Activated naive CD8-positive, alpha-beta T cell treated with anti-CD3 and anti-CD28 coated beads, Interleukin-2, amount 10 ng/mL, durations not matched to agents 7 days and 5 days (primary cell): ENCODE results near the gene KCNK3. TPM values are rescaled to one million over a fixed set of nuclear protein-coding genes. Genes with fewer than 3 reads are reported as not detected.
"Not testable (repeated sequence)": the region's sequence is repeated elsewhere in the genome, so short reads cannot be mapped to it uniquely, and the experiment has no call there.

Experiments
- ATAC-seq: fragments of 150-1000 bp; cut with Tn5 transposase; one replicate; pipeline ENCODE4 v1.10.0; 2021; ENCODE audit warnings: low read depth, moderate library complexity
- POLR2A ChIA-PET: fragments of 350-600 bp; sonication (Branson Sonifier 250); formaldehyde crosslinking; loops from one replicate; lab custom pipeline; 2021; ENCODE audit warnings: antibody characterized with exemption; lab: Charles Lee
- DNase-seq: peaks from one replicate; pipeline ENCODE4 v3.0.0; 2021
- H3K27ac Mint-ChIP-seq: one replicate; pipeline ENCODE4 v1.8.0; 2022; ENCODE audit warnings: mild to moderate bottlenecking, mixed read lengths
- H3K27me3 Mint-ChIP-seq: one replicate; pipeline ENCODE4 v1.8.0; 2022; ENCODE audit warnings: mild to moderate bottlenecking, moderate library complexity, mixed read lengths
- H3K36me3 Mint-ChIP-seq: one replicate; pipeline ENCODE4 v1.8.0; 2021; ENCODE audit warnings: mild to moderate bottlenecking, mixed read lengths
- H3K4me1 Mint-ChIP-seq: one replicate; pipeline ENCODE4 v1.8.0; 2021; ENCODE audit warnings: mixed read lengths
- H3K4me3 Mint-ChIP-seq: one replicate; pipeline ENCODE4 v1.8.0; 2022; ENCODE audit warnings: mild to moderate bottlenecking, moderate library complexity, mixed read lengths
- H3K9me3 Mint-ChIP-seq: one replicate; pipeline ENCODE4 v1.8.0; 2021; ENCODE audit warnings: mixed read lengths
- total RNA-seq, 2 experiments: library from RNA; stranded (reverse); gene quantifications; one replicate each; pipeline ENCODE4 v1.2.3, GENCODE V29; 2021

Gene KCNK3
- total RNA-seq, 2 experiments from 2014 or later: not detected

- Mint-ChIP-seq H3K9me3 (no peaks in the 10 kb centered on the region), H3K36me3 (no peaks in the 10 kb centered on the region), H3K4me1 (peaks cover 16% of the 10 kb centered on the region), H3K27me3 (peaks cover 4% of the 10 kb centered on the region), H3K4me3 (no peak overlapping the region), H3K27ac (no peak overlapping the region)
- ATAC-seq (no peak), DNase-seq (no peak)
- POLR2A ChIA-PET: no interaction called here
Measured at GRCh38 chr2:26743852-26744251, 51.3 kb downstream of the KCNK3 start.

- DNase-seq (no peak), ATAC-seq (no peak)
- Mint-ChIP-seq H3K36me3 (no peaks in the 10 kb centered on the region), H3K4me3 (no peak overlapping the region), H3K27ac (no peak overlapping the region), H3K27me3 (peaks cover 4% of the 10 kb centered on the region), H3K9me3 (no peaks in the 10 kb centered on the region), H3K4me1 (peaks cover 16% of the 10 kb centered on the region)
- POLR2A ChIA-PET: no interaction called here
Measured at GRCh38 chr2:26744953-26745352, 52.4 kb downstream of the KCNK3 start.

- DNase-seq (peak; percentile 81), ATAC-seq (peak; percentile 56)
- H3K27me3 Mint-ChIP-seq: peaks cover 4% of the 10 kb centered on the region
- H3K9me3 Mint-ChIP-seq: no peaks in the 10 kb centered on the region
- POLR2A ChIA-PET: interaction anchor here (0.6 kb wide), 1 partner anchor 298 kb away, joined by 4 read pairs; no protein-coding TSS in a partner anchor
- peaks cover 9% of the 10 kb centered on the region for H3K4me1 Mint-ChIP-seq
- H3K27ac Mint-ChIP-seq: no peak overlapping the region
- no peaks in the 10 kb centered on the region for H3K36me3 Mint-ChIP-seq
- H3K4me3 Mint-ChIP-seq: no peak overlapping the region
Measured at GRCh38 chr2:26745609-26746327, 53.2 kb downstream of the KCNK3 start.

- no peak for DNase-seq
- no peaks in the 10 kb centered on the region for H3K36me3 Mint-ChIP-seq
- no peaks in the 10 kb centered on the region for H3K9me3 Mint-ChIP-seq
- no peaks in the 10 kb centered on the region for H3K4me1 Mint-ChIP-seq
- peaks cover 8% of the 10 kb centered on the region for H3K27me3 Mint-ChIP-seq
- POLR2A ChIA-PET: no interaction called here
- H3K27ac Mint-ChIP-seq: no peak overlapping the region
- ATAC-seq: no peak
- H3K4me3 Mint-ChIP-seq: no peak overlapping the region
Measured at GRCh38 chr2:26746934-26747333, 54.4 kb downstream of the KCNK3 start.

DNA sequence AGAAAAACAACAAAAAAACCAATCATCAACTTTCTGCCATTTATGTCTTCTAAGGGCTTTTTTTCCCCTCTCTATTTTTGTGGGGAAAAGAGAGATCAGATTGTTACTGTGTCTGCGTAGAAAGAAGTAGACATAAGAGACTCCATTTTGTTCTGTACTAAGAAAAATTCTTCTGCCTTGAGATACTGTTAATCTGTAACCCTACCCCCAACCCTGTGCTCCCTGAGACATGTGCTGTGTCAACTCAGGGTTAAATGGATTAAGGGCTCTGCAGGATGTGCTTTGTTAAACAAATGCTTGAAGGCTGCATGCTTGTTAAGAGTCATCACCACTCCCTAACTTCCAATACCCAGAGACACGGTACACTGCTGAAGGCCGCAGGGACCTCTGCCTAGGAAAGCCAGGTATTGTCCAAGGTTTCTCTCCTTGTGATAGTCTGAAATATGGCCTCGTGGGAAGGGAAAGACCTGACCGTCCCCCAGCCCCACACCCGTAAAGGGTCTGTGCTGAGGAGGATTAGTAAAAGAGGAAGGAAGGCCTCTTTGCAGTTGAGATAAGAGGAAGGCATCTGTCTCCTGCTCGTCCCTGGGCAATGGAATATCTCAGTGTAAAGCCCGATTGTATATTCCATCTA, 57.4 kb downstream of the KCNK3 start:
- H3K4me1 Mint-ChIP-seq, DNase-seq, H3K9me3 Mint-ChIP-seq, ATAC-seq, H3K4me3 Mint-ChIP-seq, H3K36me3 Mint-ChIP-seq, H3K27ac Mint-ChIP-seq, POLR2A ChIA-PET: not testable (repeated sequence)
- peaks cover 14% of the 10 kb centered on the region for H3K27me3 Mint-ChIP-seq

- H3K36me3 Mint-ChIP-seq, POLR2A ChIA-PET, ATAC-seq, H3K4me1 Mint-ChIP-seq, H3K27ac Mint-ChIP-seq, DNase-seq, H3K4me3 Mint-ChIP-seq, H3K9me3 Mint-ChIP-seq: not testable (repeated sequence)
- H3K27me3 Mint-ChIP-seq: peaks cover 16% of the 10 kb centered on the region
Measured at GRCh38 chr2:26750467-26750866, 57.9 kb downstream of the KCNK3 start.

DNA sequence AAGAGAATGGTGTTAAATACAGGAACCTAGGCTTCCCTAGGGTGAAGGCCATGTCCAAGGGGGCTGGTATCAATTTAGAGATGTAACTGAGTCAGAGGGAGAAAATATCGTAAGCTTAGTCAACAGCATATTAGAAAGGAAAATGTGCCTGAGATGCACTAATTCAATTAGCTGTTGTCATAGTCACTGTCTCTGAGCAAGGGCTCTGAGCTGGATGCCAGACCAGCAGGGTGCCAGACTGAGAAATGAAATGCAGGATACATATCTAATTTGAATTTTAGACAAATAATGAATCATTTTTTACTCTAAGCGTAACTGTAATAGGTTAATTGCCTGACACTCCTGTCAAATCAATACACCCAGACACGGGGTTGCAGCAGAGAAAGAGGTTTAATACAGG, 60.1 kb downstream of the KCNK3 start:
- H3K27me3 Mint-ChIP-seq: peaks cover 16% of the 10 kb centered on the region
- POLR2A ChIA-PET: no interaction called here
- no peak overlapping the region for H3K27ac Mint-ChIP-seq
- H3K36me3 Mint-ChIP-seq: no peaks in the 10 kb centered on the region
- ATAC-seq (no peak), DNase-seq (no peak)
- no peak overlapping the region for H3K4me3 Mint-ChIP-seq
- no peaks in the 10 kb centered on the region for H3K9me3 Mint-ChIP-seq
- peaks cover 5% of the 10 kb centered on the region for H3K4me1 Mint-ChIP-seq

DNA sequence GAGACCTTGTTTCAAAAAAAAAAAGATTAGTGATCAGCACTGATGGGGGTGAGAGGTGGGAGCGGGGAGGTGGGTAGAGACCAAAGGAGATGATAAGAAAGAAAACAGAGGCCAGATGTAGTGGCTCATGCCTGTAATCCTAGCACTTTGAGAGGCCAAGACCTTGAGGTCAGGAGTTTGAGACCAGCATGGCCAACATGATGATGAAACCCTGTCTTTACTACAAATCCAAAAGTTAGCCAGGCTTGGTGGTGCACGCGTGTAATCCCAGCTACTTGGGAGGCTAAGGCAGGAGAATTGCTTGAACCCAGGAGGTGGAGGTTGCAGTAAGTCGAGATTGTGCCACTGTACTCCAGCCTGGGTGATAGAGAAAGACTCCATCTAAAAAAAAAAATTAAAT, 62.0 kb downstream of the KCNK3 start:
- Mint-ChIP-seq H3K9me3 (no peaks in the 10 kb centered on the region), H3K27ac (no peak overlapping the region), H3K4me3 (no peak overlapping the region), H3K36me3 (no peaks in the 10 kb centered on the region), H3K27me3 (peaks cover 11% of the 10 kb centered on the region), H3K4me1 (peaks cover 10% of the 10 kb centered on the region)
- ATAC-seq (no peak), DNase-seq (no peak)
- POLR2A ChIA-PET: no interaction called here

DNA sequence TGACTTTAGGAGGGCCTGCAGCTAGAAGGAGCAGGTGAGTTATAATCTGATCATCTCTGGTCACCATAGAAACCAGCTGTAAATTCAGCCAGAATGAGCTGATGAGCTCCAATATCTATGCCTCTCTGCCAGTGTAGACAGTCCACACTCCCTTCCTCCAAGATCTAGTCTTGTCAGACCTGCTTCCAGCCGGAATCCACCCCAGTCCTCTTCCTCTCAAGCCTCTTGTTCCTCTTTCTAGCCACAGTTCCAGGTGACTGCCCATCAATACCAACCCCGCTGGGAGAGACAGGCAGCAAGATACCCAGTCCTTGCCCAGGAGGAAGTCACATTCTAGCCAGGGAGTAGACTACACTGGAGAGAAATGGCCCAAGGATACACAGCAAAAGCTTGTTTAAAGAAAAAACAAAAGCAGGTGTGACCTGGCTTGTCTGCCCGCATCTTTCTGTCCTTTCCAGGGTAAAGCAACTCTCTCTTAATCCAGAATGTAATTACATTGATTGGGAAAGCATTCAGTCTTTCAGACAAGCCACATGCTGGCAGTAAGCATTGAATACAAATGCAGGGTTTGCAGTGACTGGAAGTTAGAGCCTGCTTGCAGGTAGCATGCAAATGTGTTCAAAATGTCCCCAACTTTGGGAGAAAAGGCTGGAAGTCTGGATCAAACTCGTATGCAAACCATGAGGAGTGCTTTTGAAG, 62.6 kb downstream of the KCNK3 start:
- no peaks in the 10 kb centered on the region for H3K36me3 Mint-ChIP-seq
- peaks cover 10% of the 10 kb centered on the region for H3K4me1 Mint-ChIP-seq
- no peak overlapping the region for H3K27ac Mint-ChIP-seq
- DNase-seq: no peak
- ATAC-seq: no peak
- POLR2A ChIA-PET: interaction anchor here (0.6 kb wide), 1 partner anchor 361 kb away, joined by 3 read pairs; no protein-coding TSS in a partner anchor
- no peaks in the 10 kb centered on the region for H3K9me3 Mint-ChIP-seq
- no peak overlapping the region for H3K4me3 Mint-ChIP-seq
- H3K27me3 Mint-ChIP-seq: peaks cover 11% of the 10 kb centered on the region

DNA sequence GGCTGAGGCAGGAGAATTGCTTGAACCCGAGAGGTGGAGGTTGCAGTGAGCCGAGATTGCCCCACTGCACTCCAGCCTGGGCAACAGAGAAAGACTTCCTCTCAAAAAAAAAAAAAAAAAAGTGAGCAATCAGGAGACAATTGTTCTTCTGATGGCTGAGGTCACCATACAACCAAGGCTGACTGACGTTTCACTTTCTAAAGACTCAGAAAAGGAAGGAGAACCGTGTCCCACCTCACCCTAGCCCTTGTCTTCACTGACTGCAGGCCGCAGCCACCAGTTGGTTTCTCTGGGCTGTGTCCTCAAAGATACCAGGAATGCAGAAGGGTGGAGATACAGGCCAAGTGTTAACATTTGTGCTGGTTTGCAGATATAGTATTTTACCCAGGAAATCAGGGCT, 63.8 kb downstream of the KCNK3 start:
- H3K27me3 Mint-ChIP-seq: peaks cover 12% of the 10 kb centered on the region
- peaks cover 10% of the 10 kb centered on the region for H3K4me1 Mint-ChIP-seq
- H3K9me3 Mint-ChIP-seq: no peaks in the 10 kb centered on the region
- DNase-seq (no peak), ATAC-seq (no peak)
- POLR2A ChIA-PET: no interaction called here
- H3K4me3 Mint-ChIP-seq: no peak overlapping the region
- no peaks in the 10 kb centered on the region for H3K36me3 Mint-ChIP-seq
- no peak overlapping the region for H3K27ac Mint-ChIP-seq

DNA sequence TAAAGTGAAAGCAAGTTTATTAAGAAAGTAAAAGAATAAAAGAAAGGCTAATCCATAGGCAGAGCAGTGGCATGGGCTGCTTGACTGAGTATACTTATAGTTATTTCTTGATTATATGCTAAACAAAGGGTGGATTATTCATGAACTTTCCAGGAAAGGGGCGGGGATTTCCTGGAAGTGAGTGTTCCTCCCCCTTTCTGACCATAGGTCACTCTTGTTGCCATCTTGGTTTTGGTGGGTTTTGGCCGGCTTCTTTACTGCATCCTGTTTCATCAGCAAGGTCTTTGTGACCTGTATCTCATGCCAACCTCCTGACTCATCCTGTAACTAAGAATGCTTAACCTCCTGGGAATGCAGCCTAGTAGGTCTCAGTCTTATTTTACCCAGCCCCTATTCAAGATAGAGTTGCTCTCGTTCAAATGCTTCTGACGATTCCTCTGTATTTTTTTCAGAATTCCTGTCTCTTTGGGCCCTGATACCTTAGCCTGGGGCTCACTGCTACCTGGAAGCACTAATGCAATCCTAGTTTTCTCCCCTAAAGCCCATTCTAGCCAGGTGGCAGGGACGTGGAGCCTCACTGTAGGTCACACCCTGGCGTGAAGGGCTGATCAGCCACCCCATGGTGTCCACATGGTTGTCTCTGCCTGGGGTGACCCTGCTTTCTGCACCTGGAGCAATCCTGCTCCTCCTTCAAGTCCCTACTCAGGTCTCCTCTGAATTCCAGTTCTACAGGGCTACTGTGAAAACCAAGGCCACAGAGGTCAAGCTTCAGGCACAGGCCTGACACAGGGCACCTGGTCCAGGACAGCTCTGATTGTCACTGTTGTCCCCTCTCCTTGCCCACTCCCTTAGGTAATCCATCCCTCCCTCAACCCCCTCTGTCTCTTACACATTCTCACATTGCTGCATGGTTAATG, 65.6 kb downstream of the KCNK3 start:
- no peak for DNase-seq
- Mint-ChIP-seq H3K27me3 (peaks cover 13% of the 10 kb centered on the region), H3K36me3 (no peaks in the 10 kb centered on the region), H3K4me3 (no peak overlapping the region), H3K9me3 (no peaks in the 10 kb centered on the region), H3K27ac (no peak overlapping the region), H3K4me1 (peaks cover 10% of the 10 kb centered on the region)
- no peak for ATAC-seq
- POLR2A ChIA-PET: interaction anchor here (1.2 kb wide), 1 partner anchor 11 kb away, joined by 3 read pairs; no protein-coding TSS in a partner anchor

DNA sequence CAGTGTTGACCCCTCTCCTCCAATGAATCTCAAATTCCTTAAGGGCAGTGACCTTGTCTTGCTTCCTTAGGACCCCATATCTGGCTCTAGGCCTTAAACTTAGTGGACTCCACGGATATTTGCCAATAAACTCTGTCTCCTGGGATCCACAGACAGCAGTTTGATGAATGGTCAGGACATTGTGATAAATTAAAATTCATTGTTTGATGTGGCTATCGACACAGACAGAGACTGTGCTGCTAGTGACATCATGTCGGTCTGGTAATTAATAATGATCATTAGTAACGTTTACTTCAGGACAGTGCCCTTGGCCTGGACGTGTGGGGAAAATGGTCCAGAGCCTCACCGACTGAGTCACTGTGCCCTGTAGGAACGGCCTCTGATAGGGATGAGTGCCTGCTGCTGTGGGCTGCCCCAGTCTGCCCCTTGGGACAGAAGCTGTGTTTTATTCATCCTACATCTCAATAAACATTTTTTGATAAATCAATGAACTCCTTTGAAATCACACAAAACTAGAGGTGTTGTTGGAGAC, 66.3 kb downstream of the KCNK3 start:
- H3K4me3 Mint-ChIP-seq: no peak overlapping the region
- H3K9me3 Mint-ChIP-seq: no peaks in the 10 kb centered on the region
- H3K27ac Mint-ChIP-seq: no peak overlapping the region
- H3K36me3 Mint-ChIP-seq: no peaks in the 10 kb centered on the region
- POLR2A ChIA-PET: interaction anchor here (1.2 kb wide), 1 partner anchor 10 kb away, joined by 3 read pairs; no protein-coding TSS in a partner anchor
- peaks cover 13% of the 10 kb centered on the region for H3K27me3 Mint-ChIP-seq
- DNase-seq (no peak), ATAC-seq (no peak)
- peaks cover 12% of the 10 kb centered on the region for H3K4me1 Mint-ChIP-seq
